Ecto neural progenitor cell (in vitro differentiated cells): ENCODE data around the gene CAPZA1.

ENCODE experiments used
- DNase-seq: peaks from one replicate; pipeline ENCODE4 v3.0.0-alpha.2; 2018; ENCODE audit warnings: low spot score

The CAPZA1 gene

GRCh38 chr1:112677501-112677900 is 57.9 kb downstream of the CAPZA1 start:
- no peak for DNase-seq

- DNase-seq: no peak
These were observed 59.0 kb downstream of the CAPZA1 start for GRCh38 chr1:112678605-112679004.

GRCh38 chr1:112685913-112686312 is 66.3 kb downstream of the CAPZA1 start:
- DNase-seq: no peak

- no peak for DNase-seq
These were observed 66.8 kb downstream of the CAPZA1 start for GRCh38 chr1:112686417-112686816.

GRCh38 chr1:112686835-112687234 is 67.2 kb downstream of the CAPZA1 start:
- no peak for DNase-seq

GRCh38 chr1:112687361-112687760 is 67.7 kb downstream of the CAPZA1 start:
- no peak for DNase-seq

GRCh38 chr1:112687785-112688496 is 68.3 kb downstream of the CAPZA1 start:
- DNase-seq: no peak

GRCh38 chr1:112688781-112689193 is 69.2 kb downstream of the CAPZA1 start:
- peak; percentile 36 for DNase-seq

- no peak for DNase-seq
These were observed 69.7 kb downstream of the CAPZA1 start for GRCh38 chr1:112689196-112689841.

- DNase-seq: no peak
These were observed 70.2 kb downstream of the CAPZA1 start for GRCh38 chr1:112689842-112690237.

GRCh38 chr1:112692681-112693080 is 73.0 kb downstream of the CAPZA1 start:
- DNase-seq: no peak

- no peak for DNase-seq
These were observed 74.2 kb downstream of the CAPZA1 start for GRCh38 chr1:112693821-112694220.

GRCh38 chr1:112694363-112694929 is 74.8 kb downstream of the CAPZA1 start:
- no peak for DNase-seq

GRCh38 chr1:112695276-112695675 is 75.6 kb downstream of the CAPZA1 start:
- DNase-seq: no peak

- peak; percentile 34 for DNase-seq
These were observed 77.1 kb downstream of the CAPZA1 start for GRCh38 chr1:112696578-112697314.

- no peak for DNase-seq
These were observed 78.2 kb downstream of the CAPZA1 start for GRCh38 chr1:112697781-112698201.

GRCh38 chr1:112698366-112699310 is 79.0 kb downstream of the CAPZA1 start:
- DNase-seq: no peak

- DNase-seq: no peak
These were observed 80.0 kb downstream of the CAPZA1 start for GRCh38 chr1:112699425-112700144.

GRCh38 chr1:112700290-112701226 is 80.9 kb downstream of the CAPZA1 start:
- no peak for DNase-seq
